Rectal smooth muscle tissue (tissue), 1 donor: ENCODE measurements around the gene RITA1.

ENCODE experiments used
- H3K27ac ChIP-seq: one replicate; pipeline ENCODE4 v1.7.0; 2013; ENCODE audit warnings: low read depth, low read length, inconsistent platforms
- H3K27me3 ChIP-seq: one replicate; pipeline ENCODE4 v1.7.0; 2013; ENCODE audit warnings: low read length; ENCODE audit not compliant: control insufficient read depth, insufficient read depth
- H3K36me3 ChIP-seq: one replicate; pipeline ENCODE4 v1.7.0; 2013; ENCODE audit warnings: low read length; ENCODE audit not compliant: control insufficient read depth, insufficient read depth
- H3K4me1 ChIP-seq: one replicate; pipeline ENCODE4 v1.7.0; 2013; ENCODE audit warnings: low read length; ENCODE audit not compliant: control insufficient read depth, insufficient read depth
- H3K4me3 ChIP-seq: one replicate; pipeline ENCODE4 v1.7.0; 2013; ENCODE audit warnings: low read length
- H3K9ac ChIP-seq: one replicate; pipeline ENCODE4 v1.7.0; 2013; ENCODE audit warnings: low read length

RITA1 gene

GRCh38 chr12:113145720-113146551, 39.6 kb upstream of the RITA1 start:
- Histone ChIP-seq H3K36me3 (no peaks in the 10 kb centered on the region), H3K4me3 (no peak overlapping the region), H3K27ac (no peak overlapping the region), H3K27me3 (no peaks in the 10 kb centered on the region), H3K9ac (no peak overlapping the region), H3K4me1 (no peaks in the 10 kb centered on the region)

- H3K36me3 ChIP-seq = no peaks in the 10 kb centered on the region
- H3K27ac ChIP-seq = no peak overlapping the region
- H3K9ac ChIP-seq = no peak overlapping the region
- no peaks in the 10 kb centered on the region for H3K4me1 ChIP-seq
- H3K27me3 ChIP-seq = peaks cover 3% of the 10 kb centered on the region
- no peak overlapping the region for H3K4me3 ChIP-seq
Observed at GRCh38 chr12:113146999-113147398, 38.5 kb upstream of the RITA1 start.

DNA sequence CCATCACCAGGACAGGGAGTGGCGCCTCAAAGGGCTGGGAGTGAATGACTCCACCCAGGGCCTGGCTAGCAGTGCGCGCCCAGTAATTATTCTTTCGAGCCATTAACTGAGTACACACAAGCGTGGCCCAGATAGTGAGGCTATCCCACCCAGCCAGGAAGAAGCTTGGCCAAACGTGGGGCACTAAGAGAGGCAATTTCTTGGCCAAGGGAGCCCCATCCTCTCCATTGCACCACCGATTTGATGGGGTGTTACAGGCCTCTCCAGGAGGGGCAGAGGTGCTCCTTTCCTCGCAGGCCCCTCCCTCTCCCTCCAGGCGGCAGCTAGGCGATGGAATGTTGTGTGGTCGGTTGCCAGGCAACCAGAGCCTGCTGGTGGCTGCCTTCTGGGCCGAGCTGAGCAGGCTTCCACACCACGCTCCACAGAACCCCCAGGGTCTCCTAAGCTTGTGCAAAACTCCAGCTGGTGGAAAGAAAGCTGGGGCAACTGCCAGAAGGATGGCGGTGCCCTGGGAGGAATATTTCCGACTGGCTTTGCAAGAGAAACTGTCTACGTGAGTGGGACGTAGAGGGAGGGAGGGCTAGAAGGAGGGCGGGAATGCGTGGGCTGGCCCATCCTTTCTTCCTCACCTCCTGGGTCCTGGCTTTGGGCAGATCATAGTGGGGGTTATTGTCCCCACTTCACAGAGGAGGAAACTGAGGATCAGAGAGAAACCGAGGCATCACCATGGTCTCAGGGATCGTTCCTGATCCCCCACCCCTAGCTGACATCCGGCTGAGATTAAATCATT, 36.0 kb upstream of the RITA1 start, which contains the start of gene CFAP73:
TSS of gene CFAP73 (plus strand) at position 364 of the 790 bp plus-strand sequence. CDS start at position 498, 134 bp downstream.
- Histone ChIP-seq H3K4me1 (no peaks in the 10 kb centered on the region), H3K27me3 (peaks cover 15% of the 10 kb centered on the region), H3K36me3 (no peaks in the 10 kb centered on the region), H3K9ac (no peak within 1 kb of the TSS), H3K27ac (no peak within 1 kb of the TSS), H3K4me3 (peak within 1 kb of the TSS; percentile 27)

DNA sequence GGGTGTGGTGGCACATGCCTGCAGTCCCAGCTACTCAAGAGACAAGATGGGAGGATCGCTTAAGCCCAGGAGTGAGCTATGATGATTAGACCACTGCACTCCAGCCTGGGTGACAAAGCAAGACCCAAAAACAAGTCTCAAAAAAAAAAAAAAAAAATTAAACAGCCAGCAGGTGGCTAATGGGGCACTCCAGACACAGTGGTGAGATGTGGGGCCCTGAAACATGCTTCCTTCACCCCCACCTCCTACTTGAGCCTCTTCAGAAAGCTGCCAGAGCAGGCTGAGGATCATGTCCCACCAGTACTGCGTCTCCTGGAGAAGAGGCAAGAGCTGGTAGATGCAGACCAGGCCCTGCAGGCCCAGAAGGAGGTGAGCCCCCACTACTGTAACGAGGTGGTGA, 33.9 kb upstream of the RITA1 start:
- no peak overlapping the region for H3K27ac ChIP-seq
- no peak overlapping the region for H3K4me3 ChIP-seq
- no peak overlapping the region for H3K9ac ChIP-seq
- H3K4me1 ChIP-seq = no peaks in the 10 kb centered on the region
- H3K36me3 ChIP-seq = no peaks in the 10 kb centered on the region
- peaks cover 17% of the 10 kb centered on the region for H3K27me3 ChIP-seq

GRCh38 chr12:113152196-113152834, 33.2 kb upstream of the RITA1 start:
- no peaks in the 10 kb centered on the region for H3K36me3 ChIP-seq
- H3K27me3 ChIP-seq = peaks cover 17% of the 10 kb centered on the region
- peak overlapping the region; percentile 64 for H3K4me3 ChIP-seq
- no peak overlapping the region for H3K27ac ChIP-seq
- no peak overlapping the region for H3K9ac ChIP-seq
- H3K4me1 ChIP-seq = no peaks in the 10 kb centered on the region

DNA sequence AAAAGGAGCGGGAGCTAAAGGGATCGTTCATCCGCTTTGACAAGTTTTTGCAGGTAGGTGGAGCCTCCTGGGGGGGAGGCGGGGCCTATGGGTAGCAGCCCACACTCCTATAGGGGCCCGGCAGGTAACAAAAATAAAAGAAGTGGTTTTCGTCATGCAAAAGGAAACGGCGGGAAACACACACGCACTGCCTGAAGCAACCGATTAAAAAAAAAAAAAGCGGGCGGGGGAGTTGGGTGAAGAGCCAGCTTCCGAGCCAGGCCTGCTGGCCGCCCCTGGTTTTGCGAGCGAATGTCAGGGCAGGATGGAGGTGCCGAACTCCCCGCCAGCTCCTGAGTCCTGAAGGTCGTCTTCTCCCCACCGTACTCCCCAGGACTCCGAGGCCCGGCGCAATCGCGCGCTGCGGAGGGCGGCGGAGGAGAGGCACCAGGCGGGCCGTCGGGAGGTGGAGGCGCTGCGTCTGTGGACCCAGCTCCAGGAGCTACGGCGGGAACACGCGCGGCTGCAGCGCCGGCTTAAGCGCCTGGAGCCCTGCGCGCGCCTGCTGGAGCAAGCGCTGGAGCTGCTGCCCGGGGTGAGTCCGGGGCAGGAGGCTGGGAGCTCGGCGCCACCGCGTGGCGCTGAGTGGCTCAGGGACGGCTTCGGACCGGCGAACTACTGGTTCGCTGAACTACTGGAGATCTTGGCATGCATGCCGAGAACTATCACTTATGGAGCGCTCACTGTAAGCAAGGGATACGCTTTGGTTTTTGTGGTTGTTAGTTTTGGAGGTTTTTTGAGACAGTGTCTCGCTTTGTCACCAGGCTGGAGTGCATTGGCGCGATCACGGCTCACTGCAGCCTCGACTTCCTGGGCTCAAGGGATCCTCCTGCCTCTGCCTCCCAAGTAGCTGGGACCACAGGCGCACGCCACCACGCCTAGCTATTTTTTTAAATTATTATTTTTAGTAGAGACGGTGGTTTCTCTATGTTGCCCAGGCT, 32.4 kb upstream of the RITA1 start:
- H3K4me3 ChIP-seq = peak overlapping the region; percentile 64
- peaks cover 4% of the 10 kb centered on the region for H3K36me3 ChIP-seq
- H3K27ac ChIP-seq = no peak overlapping the region
- peaks cover 17% of the 10 kb centered on the region for H3K27me3 ChIP-seq
- H3K4me1 ChIP-seq = no peaks in the 10 kb centered on the region
- no peak overlapping the region for H3K9ac ChIP-seq

GRCh38 chr12:113154351-113154973, 31.1 kb upstream of the RITA1 start:
- Histone ChIP-seq H3K9ac (no peak overlapping the region), H3K4me1 (no peaks in the 10 kb centered on the region), H3K4me3 (peak overlapping the region; percentile 35), H3K36me3 (peaks cover 14% of the 10 kb centered on the region), H3K27ac (no peak overlapping the region), H3K27me3 (peaks cover 17% of the 10 kb centered on the region)

DNA sequence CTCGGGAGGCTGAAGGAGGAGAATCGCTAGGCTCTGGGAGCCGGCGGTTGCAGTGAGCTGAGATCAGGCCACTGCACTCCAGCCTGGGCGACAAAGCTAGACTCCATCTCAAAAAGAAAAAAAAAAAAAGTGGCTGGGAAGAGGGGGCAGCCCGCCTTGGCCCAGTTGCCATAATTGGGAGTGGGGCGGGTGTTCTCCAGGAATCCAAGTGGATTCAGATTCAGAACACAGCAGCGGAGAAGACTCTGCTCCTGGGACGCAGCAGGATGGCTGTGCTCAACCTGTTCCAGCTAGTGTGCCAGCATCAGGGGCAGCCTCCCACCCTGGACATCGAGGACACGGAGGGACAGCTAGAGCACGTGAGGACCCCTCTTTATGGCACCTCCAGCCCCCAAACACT, 30.5 kb upstream of the RITA1 start:
- Histone ChIP-seq H3K36me3 (peaks cover 17% of the 10 kb centered on the region), H3K9ac (no peak overlapping the region), H3K27me3 (peaks cover 17% of the 10 kb centered on the region)

GRCh38 chr12:113155646-113156045, 29.9 kb upstream of the RITA1 start:
- Histone ChIP-seq H3K4me3 (no peak overlapping the region), H3K4me1 (no peaks in the 10 kb centered on the region), H3K9ac (no peak overlapping the region), H3K27ac (no peak overlapping the region), H3K36me3 (peaks cover 21% of the 10 kb centered on the region), H3K27me3 (peaks cover 17% of the 10 kb centered on the region)

More for the DNA sequence above, 30.5 kb upstream of the RITA1 start:
- no peak overlapping the region for H3K4me3 ChIP-seq
- no peaks in the 10 kb centered on the region for H3K4me1 ChIP-seq
- no peak overlapping the region for H3K27ac ChIP-seq

DNA sequence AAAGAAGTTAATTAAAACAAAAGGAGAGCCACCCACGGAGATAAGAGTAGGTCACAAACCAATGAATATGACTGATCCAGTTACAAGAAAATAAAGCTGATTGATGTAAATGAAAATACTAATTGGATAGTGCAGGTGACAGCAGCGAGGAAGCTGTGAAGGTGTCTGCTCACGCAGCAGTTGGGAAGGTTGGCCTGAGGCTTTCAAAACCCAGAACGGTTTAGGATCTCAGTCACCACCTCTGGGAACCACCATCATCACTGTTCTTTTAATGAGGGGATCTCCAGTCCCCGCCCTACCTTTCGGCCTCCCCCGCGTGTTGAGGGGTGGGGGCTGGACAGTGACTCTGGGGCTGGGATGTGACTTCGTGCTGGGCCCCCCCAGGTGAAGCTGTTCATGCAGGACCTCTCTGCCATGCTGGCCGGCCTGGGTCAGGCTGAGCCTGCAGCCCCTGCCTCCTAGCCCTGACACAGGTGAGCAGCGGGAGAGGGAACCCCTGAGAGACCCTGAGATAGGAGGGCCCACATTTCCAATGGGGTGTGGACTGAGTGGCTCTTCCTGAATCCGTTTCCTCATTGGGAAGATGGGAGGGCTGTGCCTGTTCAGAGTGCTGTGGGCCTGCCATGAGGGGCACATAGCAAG, 28.2 kb upstream of the RITA1 start:
- Histone ChIP-seq H3K4me1 (no peaks in the 10 kb centered on the region), H3K27me3 (peaks cover 11% of the 10 kb centered on the region), H3K36me3 (peaks cover 28% of the 10 kb centered on the region), H3K27ac (no peak overlapping the region), H3K9ac (no peak overlapping the region), H3K4me3 (no peak overlapping the region)
